Stimulated activated CD4-positive, alpha-beta T cell treated with anti-CD3 and anti-CD28 coated beads, Interleukin-15, amount 100 ng/mL, for 1 hour (primary cell): ENCODE results near the gene UBL3.
A peak's percentile ranks its signal among the peaks of the same experiment; 100 is the strongest.

ENCODE experiments used
- DNase-seq, 2 donors: peaks; one replicate each; pipeline ENCODE4 v3.0.0-alpha.2; 2020; ENCODE audit warnings: low read depth in 1 of 2, low spot score in 1 of 2

The UBL3 gene

GRCh38 chr13:29850213-29850898 lies at the start of gene UBL3:
UBL3 (minus strand) TSS chr13:29850617; CDS start chr13:29849538, 1,079 bp downstream.
- DNase-seq, result peak; percentile 87

GRCh38 chr13:29897102-29897501 lies 46.7 kb upstream of the UBL3 start:
- DNase-seq, result no peak

DNA sequence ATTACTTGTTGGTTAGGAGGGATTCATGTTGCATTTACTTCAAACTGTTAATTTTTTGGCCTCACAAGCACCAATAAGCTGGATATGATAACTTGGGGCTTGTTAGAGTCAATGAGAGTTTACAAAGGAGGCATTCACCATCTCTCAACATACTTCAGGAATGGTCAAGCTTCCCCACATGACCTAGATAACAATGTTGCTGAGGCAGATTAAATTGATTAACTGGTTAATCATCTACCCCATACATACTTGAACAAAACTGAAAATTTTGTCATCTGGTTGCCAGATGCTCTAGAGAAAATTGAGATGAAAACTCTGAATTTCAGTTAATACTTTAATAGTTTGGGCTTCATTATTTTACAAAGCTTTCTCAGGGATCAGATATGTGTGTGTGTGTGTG lies 43.0 kb upstream of the UBL3 start:
- no peak for DNase-seq

DNA sequence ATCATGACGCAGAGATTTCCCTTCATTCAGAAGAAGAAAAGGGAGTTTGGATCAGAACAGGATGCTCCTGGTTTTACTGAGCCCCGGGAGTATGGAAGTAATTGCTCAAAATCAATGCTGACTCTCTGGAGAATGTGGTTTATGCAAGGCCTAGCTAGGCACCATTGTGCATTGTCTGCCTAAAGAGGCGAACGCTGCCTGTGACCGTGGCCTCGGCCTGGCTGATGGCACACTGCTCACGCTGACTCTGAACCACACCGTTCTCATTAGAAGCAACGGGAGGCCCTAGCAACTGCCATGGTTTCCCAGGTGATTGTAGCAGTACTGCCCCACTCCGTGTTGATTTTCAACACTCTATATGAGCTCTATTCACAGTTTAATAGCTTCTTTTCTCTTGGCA lies 41.7 kb upstream of the UBL3 start:
- no peak for DNase-seq

GRCh38 chr13:29889111-29889510 lies 38.7 kb upstream of the UBL3 start:
- no peak for DNase-seq

DNA sequence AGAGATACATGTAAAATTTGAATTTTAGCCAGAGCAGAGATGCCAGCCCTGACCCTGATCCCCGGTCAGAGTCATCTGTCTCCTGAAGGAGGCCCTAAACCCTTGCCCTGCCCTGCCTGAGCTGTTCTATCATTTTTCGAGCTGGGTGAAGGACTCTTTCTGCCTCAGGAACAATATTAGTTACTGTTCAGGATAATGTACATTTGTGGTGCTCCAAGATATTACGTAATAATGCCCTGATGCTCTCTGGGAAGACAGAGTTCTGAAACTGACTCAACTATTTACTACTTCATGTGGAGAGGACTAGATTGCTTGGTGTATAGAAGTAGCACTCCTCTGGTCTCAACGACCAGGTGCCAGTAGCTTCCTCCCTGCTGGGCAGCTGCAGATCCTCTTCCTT lies 37.9 kb upstream of the UBL3 start:
- DNase-seq, result no peak

DNA sequence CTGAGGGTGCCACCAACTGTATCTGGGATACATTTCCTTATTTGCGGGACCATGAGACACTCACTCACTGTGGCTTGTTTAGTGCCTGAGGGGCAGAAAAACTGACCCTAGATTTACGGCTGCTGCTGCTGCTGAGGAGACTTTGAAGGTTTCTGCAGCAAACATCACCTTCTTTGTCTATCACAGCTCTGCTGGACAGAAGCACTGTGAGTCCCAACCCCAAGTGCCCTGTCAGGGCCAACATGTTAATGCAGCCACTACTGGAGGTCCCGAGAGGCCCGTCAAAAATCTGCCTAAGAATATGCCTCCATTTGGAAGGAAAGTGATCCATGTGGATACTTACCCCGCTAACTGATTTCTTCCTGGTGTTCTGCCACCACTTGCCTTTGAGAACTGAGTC lies 37.3 kb upstream of the UBL3 start:
- DNase-seq, result no peak

- DNase-seq, result no peak
These were observed 36.7 kb upstream of the UBL3 start for GRCh38 chr13:29887030-29887557.

- DNase-seq, result no peak
These were observed 36.0 kb upstream of the UBL3 start for GRCh38 chr13:29886446-29886845.

DNA sequence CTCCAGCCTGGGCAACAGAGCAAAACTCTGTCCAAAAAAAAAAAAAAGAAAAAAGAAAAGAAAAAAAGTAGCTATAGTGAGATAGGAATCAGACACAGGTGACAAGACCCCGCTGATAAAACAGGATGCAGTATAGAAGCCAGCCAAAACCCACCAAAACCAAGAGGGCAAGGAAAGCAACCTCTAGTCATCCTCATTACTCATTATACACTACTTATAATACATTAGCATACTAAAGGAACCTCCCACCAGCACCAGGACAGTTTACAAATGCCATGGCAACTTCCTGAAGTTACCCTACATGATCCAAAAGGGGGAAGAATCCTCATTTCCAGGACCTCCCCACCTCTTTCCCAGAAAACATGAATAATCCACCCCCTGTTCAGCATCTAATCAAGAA lies 35.6 kb upstream of the UBL3 start:
- no peak for DNase-seq

GRCh38 chr13:29884671-29885430 lies 34.4 kb upstream of the UBL3 start:
- DNase-seq, result no peak

DNA sequence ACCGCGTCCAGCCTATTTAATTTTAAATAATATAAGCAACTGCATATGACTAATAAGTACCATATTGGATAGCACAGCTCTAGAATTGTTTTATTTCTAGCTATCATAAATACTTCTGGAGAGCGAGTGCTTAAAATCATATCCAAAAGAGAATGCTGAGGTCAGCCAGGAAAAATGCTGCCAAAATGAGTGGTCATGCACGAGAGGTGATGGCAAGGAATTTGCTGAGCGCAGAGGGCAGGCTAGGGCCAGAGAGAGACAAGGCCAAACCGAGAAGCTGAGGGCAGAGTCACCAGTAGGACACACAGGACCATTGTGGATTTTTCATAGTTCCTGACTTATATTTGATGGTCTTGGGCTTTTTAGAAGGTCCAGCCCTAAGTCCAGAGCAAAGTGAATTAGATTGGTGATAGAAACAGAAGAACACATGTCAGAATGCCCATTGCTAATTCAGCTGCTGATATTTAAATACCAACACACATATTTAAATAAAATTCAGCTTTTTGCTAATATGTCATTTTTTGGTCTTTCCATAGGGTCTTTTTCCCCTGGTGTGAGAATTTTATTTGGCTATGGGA lies 33.6 kb upstream of the UBL3 start:
- DNase-seq, result no peak

GRCh38 chr13:29882076-29882475 lies 31.7 kb upstream of the UBL3 start:
- DNase-seq, result no peak

GRCh38 chr13:29878101-29878500 lies 27.7 kb upstream of the UBL3 start:
- DNase-seq, result no peak

DNA sequence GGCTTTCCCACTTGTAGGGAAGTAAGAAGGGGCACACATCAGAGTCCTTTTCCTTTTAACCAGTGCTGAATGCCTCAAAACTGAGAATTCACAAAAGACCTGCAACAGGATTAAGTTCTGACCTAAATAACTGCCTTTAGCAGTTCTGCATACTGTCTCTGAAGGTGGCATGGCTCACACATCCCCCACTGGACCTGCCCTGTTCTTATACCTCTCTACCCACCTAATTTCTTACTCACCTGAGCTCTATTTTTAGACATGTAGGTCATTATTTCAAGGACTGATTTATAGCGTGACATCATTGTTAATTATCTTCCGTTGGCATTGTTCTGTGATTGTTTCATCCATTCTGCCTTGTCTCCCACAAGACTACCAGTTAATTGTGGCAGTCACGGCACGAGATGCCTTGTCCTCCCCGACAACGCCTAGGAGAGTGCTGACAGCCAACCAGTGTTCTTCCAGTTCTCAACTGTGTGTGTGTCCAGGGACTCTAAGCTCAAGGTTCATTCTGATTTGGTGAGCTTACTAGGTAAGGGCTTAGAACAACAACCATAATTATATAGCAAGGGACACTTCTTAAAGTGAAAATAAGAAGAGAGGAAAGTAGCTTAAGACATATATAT lies 27.1 kb upstream of the UBL3 start:
- DNase-seq, result no peak

DNA sequence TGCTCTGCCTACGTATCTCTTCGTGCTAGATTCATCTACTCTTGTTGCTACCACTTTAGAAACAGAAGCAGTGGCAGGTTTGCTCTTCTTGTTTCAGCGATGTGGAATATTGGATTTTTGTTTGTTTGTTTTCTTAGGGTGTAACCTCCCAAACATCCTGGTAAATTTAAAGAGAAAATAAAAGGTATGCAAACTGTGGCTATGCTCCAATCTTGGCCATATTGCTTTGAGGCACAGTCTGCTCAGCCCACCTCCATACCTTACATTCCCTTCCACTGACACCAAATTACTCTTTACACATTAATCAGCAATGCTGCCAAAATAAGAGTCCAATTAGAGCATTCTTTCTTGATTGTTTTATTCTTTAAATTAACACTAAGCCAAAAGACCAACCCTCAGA lies 25.2 kb upstream of the UBL3 start:
- DNase-seq, result no peak

DNA sequence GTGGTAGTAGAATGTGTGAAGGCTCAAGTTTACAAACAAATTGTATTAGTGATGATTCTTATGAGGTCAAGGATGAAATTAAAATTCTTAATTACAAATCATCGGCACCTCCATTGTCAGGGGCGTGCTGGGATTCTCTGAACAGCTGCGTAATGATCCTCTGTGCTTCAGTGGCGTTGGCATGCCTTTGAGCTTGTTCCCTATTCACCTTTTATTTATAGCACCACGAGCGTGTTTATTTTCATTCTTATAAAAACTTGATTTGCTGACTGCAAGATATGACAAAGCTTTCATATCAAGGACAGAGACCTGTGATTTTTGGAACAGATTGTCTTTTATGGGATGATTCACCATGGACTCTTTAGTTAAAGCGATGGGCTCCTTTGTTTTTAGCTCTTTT lies 18.2 kb upstream of the UBL3 start:
- DNase-seq, result no peak

- DNase-seq, result no peak
These were observed 15.5 kb upstream of the UBL3 start for GRCh38 chr13:29865934-29866333.

DNA sequence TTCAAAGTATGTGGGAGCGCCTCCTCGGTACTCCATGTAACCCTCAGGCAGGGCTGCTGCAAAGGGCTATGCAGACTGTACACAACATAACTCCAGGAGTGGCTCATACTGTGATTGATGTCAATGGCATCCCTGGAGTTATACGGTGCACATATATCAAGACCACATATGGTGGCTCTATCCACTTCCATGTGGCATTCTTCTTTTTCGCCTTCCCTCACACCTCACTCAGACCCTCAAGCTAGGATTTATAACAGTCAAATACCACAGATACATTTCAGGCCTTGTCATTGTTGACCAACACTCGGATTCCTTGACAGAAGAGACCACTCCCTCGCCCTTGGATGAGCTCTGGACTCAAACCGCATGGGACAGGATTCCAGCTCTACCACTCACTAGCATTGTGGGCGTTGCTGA lies 11.3 kb upstream of the UBL3 start:
- DNase-seq, result no peak

DNA sequence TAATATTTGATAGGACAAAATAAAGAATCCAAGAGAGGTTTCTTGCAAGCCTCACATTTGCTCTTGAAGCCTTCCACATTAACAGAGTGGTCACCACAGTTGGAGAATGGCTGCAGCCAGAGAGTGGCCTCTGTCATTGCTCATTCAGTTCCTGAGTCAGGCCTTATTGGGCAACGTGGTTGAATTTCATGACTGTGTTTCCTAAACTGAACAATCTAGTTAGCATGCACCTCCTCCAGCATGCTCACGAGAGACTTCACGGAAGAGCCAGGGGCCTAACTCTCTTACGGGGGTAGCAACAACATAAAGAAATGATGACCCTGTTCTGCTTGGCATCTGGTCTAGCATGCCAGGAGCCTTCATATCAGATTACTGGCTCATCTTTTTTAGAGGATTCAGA lies 9.6 kb upstream of the UBL3 start:
- DNase-seq, result no peak

DNA sequence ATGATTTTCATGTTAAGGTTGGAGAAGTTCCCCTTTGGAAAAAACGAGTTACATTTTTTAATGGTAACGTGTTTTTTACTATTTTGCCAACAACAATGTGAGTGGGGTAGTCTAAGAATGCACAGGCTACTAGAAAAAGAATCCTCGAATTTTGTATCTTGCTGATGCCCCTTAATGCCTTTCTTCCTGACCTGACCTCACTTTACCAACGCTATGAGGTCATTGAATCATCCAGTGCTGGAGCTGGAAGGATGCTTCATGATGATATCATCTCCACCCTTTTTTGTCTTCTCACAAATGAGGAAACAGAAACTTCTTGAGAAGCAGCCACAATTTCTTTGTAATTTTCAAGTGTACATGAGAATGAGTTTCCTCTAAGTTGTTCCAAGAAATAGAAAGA lies 8.2 kb upstream of the UBL3 start:
- DNase-seq, result no peak

DNA sequence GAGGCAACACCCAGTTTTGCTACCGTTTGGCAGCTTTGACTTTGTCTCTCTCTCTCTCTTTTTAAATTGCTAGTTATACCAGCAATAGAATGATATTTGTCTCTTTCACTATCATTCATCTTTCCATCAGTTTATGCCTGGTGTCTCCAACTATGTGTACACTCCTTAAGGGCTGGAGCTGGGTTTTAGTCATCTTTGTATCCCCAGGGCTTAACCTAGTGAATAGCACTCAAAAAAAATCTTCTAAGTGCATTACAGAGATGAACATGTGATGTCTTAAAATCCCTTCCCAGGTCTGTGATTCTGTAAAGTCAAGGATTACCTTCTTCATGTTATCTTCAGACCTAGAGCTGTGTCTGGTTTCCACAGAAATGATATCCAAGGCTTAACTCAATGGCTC lies 7.8 kb upstream of the UBL3 start:
- no peak for DNase-seq
